ENCODE measurements around the gene PTGR1.
"Not testable (repeated sequence)": the region's sequence is repeated elsewhere in the genome, so short reads cannot be mapped to it uniquely, and the experiment has no call there.

Gene PTGR1

GRCh38 chr9:111599092-111599954 is at the start of gene PTGR1:
Gene PTGR1, minus strand, starts transcription at chr9:111599647. Its CDS starts 2,225 bp downstream, at chr9:111597422.
- peak; percentile 85 for DNase-seq

GRCh38 chr9:111649016-111649415 is 49.6 kb upstream of the PTGR1 start:
- no peak for DNase-seq

GRCh38 chr9:111648066-111648465 is 48.6 kb upstream of the PTGR1 start:
- DNase-seq = no peak

GRCh38 chr9:111646417-111646816 is 47.0 kb upstream of the PTGR1 start:
- no peak for DNase-seq

DNA sequence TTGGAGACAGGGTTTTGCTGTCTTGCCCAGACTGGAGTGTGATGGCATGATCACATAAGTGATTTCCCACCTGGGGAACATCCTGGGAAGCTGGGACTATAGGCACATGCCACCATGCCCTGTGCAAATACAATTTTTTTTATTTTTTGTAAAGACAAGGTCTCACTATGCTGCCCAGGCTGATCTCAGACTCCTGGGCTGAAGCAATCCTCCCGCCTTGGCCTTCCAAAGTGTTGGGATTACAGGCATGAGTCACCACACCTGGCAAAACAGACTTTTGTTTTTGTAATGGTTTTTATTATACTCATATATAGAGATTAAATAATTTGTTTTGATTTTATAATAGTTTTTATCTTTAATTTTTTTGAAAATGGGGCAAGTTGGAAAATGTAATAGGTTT is 46.4 kb upstream of the PTGR1 start:
- DNase-seq = peak; percentile 12

GRCh38 chr9:111644195-111644772 is 44.8 kb upstream of the PTGR1 start:
- DNase-seq = no peak

DNA sequence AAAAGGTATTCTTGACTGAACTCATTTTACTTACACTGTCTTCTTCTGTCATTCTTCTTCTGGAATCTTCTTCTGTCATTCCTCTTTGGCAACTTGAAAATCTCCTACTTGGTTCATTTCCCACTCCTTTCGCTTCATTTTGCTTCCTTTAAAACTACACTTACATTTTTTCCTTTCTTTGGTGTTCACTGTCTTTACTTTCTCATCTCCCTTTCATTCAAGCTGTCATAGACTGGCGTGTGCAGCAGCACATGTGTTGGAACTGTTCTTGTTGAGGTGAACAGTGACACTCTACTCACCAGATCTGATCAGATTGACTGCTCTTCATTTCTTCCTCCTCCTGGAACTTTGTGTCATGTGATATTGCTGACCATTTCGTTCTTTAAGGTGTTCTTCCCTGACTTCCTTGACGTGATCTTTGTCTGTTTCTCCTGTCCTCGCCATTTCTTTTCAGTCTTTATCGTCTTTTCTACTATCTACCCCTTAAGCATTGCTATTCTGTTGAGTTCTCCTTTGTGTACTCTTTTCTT is 38.0 kb upstream of the PTGR1 start:
- DNase-seq = no peak

- no peak for DNase-seq
These were observed 35.4 kb upstream of the PTGR1 start for GRCh38 chr9:111634860-111635259.

DNA sequence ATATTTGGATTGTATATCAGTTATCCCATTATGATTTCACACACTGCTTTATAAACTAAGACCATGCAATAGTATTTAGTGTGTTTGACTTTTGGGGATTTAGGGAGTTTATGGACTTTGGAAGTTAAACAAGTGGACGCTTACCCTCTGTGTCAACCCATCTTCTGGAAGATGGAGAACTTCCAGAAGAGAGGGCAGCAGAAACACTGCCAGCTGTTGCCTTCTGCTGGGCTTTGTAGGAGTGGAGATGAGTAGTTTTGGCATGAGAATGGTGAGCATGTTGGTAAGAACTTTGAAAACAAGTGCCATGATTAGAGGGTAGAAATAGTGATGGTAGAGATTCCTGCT is 33.9 kb upstream of the PTGR1 start:
- no peak for DNase-seq

- no peak for DNase-seq
These were observed 33.4 kb upstream of the PTGR1 start for GRCh38 chr9:111632695-111633388.

GRCh38 chr9:111632060-111632459 is 32.6 kb upstream of the PTGR1 start:
- no peak for DNase-seq

GRCh38 chr9:111631214-111631971 is 31.9 kb upstream of the PTGR1 start, which contains the start of gene DNAJC25:
Gene DNAJC25, plus strand, starts transcription at chr9:111631334. Its CDS starts 74 bp downstream, at chr9:111631408.
- DNase-seq = peak; percentile 99

GRCh38 chr9:111630964-111631213 is 31.4 kb upstream of the PTGR1 start:
- DNase-seq = no peak

- no peak for DNase-seq
These were observed 30.9 kb upstream of the PTGR1 start for GRCh38 chr9:111630182-111630963.

DNA sequence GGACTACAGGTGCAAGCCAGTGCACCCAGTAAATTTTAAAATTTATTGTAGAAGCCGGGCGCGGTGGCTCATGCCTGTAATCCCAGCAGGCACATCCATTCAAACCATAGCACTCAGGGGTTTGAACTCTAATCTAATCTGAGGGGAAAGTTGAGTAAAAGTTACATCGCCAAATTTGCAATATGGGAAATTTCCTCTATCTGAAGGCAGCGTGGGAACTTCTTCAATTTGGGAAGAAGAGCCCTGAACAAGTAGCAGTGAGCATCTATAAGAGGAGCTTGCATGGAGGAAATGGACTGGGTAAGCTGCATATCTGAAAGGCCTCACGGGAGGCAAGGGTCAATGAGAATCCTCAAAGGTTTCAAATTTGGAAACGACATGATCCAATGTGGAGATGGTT is 29.0 kb upstream of the PTGR1 start:
- DNase-seq = no peak

DNA sequence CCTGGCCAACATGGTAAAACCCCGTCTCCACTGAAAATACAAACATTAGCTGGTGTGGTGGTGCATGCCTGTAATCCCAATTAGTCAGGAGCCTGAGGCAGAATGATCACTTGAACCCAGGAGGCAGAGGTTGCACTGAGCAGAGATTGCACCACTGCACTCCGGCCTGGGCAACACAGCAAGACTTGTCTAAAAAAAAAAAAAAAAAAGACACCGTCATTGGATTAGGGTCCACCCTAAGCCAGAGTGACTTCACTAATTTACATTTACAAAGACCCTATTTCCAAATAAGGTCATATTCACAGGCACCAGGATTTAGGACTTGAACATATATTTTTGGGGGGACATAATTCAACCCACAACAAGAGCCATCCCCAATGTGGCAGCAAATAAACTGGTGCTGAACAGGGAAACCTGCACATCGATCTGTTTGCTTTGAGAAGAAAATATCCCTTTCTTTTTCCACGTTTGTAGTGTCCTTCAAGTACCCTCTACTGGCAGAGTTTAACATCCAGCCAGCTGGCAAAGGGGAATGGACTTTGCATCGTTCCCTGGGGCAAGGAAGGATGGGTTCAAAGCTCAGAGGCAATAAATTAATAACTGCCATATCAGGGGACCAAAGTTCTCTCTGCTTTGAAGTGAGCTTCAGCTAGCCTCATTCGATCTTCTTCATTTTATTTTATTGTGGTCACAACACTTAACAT is 28.0 kb upstream of the PTGR1 start:
- no peak for DNase-seq

DNA sequence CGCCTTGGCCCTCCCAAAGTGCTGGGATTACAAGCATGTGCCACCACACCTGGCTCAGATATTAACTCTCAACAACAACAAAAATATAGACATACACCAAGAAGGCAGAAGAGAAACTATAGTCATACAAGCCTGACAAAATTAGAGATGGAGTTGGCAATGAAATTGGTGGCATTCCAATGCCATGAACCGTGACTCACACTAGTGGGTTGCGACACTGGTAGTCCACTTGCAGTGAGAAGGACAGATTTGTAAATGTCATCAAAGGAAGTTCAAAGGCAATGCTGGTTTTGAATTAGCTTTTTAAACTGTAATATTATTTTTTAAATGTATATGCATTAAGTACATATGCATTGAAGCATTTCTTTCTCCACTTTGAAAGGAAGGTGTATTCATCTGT is 23.2 kb upstream of the PTGR1 start:
- DNase-seq = peak; percentile 55

- DNase-seq = peak; percentile 44
These were observed 22.5 kb upstream of the PTGR1 start for GRCh38 chr9:111621895-111622480.

DNA sequence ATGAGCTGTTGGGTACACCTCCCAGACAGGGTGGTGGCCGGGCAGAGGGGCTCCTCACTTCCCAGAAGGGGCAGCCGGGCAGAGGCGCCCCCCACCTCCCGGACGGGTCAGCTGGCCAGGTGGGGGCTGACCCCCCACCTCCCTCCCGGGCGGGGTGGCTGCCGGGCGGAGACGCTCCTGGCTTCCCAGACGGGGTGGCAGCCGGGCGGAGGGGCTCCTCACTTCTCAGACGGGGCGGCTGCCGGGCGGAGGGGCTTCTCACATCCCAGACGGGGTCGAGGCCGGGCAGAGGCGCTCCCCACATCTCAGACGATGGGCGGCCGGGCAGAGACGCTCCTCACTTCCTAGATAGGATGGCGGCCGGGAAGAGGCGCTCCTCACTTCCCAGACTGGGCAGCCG is 17.9 kb upstream of the PTGR1 start:
- not testable (repeated sequence) for DNase-seq

GRCh38 chr9:111615928-111616327 is 16.5 kb upstream of the PTGR1 start:
- DNase-seq = peak; percentile 27

DNA sequence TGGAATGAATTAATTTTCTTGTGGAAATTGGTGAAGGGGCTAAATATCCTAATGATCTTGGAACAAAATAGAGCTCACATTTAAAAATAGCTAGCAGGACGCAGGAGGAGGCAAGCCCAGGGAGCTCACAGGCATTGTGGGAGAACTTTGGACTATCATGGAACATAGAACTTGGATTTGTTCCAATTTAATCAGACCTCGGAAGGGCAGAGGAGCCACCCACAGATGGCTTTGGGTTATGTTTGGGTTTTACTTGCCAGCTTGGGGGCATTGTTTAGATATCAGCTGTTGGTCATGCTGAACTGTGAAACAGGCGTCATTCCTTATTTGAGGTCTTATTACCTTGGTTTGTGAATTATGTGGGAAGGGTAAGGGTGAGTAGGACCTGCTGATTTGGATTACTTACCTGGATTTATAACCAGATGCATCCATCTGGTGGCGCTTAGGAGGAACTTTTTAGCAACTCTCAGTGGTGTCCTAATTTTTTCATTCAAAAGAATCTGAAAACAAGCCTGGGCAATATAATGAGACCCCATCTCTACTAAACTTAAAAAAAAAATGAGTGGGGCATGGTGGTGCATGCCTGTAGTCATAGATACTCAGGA is 14.1 kb upstream of the PTGR1 start:
- no peak for DNase-seq

Data from fibroblast of upper back skin (primary cell).